Measurements from ENCODE around the gene GMDS.

DNA sequence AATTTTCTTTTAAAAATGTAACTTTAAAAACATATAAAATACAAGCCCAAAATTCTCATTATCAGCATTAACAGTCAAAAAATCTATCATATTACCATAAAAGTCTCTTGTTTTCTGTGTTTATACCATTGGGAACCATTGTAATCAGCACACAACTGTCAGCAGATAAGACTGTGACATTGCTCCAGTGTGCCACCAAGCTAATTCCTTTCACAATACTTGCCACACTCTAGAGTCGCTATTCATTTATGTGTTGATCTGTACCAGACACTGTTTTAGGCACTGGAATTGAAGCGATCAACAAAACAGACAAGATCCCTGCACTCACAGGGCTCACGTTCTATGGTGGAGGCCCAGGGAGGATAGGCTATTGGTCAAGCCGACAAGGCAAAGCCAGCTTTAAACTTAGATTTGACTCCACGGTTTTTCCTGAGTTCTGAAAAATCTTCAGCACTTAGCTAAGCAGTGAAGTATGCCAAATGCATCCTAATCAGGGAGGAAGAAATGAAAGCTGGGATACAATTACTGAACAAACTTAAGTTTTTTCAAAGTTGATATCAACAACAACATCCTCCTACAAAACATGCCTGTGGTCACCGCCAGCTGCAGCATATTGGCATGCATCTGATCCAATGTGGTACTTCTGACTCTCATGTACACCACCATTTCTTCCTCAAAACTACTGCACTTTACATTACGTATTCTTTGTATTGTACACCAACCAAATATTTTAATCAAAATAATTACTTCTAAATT, 60.5 kb downstream of the GMDS start:
- TF ChIP-seq, protein P1, sequence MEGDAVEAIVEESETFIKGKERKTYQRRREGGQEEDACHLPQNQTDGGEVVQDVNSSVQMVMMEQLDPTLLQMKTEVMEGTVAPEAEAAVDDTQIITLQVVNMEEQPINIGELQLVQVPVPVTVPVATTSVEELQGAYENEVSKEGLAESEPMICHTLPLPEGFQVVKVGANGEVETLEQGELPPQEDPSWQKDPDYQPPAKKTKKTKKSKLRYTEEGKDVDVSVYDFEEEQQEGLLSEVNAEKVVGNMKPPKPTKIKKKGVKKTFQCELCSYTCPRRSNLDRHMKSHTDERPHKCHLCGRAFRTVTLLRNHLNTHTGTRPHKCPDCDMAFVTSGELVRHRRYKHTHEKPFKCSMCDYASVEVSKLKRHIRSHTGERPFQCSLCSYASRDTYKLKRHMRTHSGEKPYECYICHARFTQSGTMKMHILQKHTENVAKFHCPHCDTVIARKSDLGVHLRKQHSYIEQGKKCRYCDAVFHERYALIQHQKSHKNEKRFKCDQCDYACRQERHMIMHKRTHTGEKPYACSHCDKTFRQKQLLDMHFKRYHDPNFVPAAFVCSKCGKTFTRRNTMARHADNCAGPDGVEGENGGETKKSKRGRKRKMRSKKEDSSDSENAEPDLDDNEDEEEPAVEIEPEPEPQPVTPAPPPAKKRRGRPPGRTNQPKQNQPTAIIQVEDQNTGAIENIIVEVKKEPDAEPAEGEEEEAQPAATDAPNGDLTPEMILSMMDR (IDR thresholded peaks at IDR 0.05; ENCODE audit: low read depth, low read length) = no peak
- no peak for TF ChIP-seq EZH2phosphoT487 (IDR thresholded peaks at IDR 0.05; ENCODE audit: low read depth)

Measured in OCI-LY3 (cell line).